Endometrial microvascular endothelial cells (primary cell): Measurements from ENCODE around the gene PRR22. TPM values are rescaled to one million over a fixed set of nuclear protein-coding genes. Genes with fewer than 3 reads are reported as not detected.
"Not testable (repeated sequence)": the region's sequence is repeated elsewhere in the genome, so short reads cannot be mapped to it uniquely, and the experiment has no call there.

Experiments used
- in situ Hi-C: cut with HindIII; loops from 2 replicates; pipeline ENCODE4 v1.10.0; 2017; ENCODE audit warnings: low sequenced_read_pairs, low pct_unique_long_range_greater_than_20kb; ENCODE audit errors: inconsistent ontology term
- total RNA-seq: library from RNA; depleted of rRNA; stranded (reverse); fragments of >200 nt; gene quantifications from one replicate; pipeline ENCODE4 v1.2.3, GENCODE V29; 2015; ENCODE audit errors: inconsistent ontology term

Gene PRR22
- total RNA-seq, 1 donor from 2014 or later, result 0.09 TPM

DNA sequence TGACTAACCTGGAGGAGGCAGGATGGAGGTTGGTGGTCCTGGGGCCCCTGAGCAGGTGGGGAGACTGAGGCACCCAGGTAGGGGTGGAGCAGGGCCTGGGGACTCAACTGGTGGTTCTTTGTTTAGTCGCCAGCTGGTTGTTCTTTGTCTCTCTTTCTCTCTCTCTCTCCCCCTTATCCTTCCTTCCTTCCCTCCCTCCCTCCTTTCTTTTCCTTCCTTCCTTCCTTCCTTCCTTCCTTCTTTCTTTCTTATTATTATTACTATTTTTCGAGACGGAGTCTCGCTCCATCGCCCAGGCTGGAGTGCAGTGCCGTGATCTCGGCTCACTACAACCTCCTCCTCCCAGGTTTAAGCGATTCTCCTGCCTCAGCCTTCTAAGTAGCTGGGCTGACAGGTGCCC, 13.7 kb upstream of the PRR22 start:
- in situ Hi-C loops, result no loop called here

DNA sequence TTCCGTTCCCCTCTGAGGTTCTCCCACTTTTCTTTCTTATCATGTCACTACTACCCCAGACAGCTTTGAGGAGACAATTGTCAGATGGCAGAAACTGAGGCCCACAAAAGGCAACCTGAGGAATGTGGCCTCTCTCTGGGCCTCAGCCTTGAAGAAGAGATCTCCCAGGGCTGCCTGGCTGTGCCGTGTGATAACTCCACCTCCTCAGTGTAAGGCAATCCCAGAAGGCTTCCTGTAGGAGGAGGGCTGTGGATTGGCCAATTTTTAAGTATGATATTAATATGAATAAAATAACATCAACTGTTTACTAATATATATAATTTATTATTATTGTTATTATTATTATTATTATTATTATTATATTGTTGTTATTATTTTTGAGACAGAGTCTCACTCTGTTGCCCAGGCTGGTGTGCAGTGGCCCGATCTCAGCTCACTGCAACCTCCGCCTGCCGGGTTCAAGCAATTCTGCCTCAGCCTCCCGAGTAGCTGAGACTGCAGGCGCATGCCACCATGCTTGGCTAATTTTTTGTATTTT, 10.9 kb upstream of the PRR22 start:
- in situ Hi-C loops, result no loop called here

DNA sequence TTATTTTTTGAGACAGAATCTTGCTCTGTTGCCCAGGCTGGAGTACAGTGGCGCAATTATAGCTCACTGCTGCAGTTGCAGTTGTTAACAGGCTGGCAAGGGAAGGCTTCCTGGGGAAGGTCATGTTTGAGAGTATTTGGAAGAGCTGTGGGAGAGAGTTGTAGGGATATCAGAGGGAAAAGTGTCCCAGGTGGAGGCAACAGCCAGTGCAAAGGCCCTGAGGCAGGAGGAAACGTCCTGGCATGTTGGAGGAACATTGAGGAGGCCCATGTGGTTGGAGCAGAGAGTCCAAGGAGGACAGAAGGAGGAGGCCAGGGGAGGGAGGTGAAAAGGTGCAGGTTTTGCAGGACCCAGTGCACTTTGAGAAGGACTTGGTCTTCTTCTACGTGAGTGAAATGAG, 8.6 kb upstream of the PRR22 start:
- in situ Hi-C loops, result no loop called here

DNA sequence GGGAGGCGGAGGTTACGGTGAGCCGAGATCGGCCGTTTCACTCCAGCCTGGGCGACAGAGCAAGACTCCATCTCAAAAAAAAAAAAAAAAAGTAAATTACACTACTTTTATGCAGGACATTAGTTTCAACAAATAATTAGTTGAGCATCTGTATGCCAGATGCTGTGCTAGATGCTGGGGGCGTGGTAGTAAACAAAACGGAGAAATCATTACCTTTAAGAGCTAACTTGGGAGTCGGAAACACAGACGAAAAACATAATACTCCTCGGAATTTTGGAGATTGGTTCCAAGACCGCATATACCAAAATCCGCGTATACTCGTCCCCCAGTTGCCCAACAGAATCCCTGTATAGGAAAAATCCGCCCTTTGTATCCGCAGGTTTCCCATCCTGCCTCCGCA, 7.7 kb upstream of the PRR22 start:
- in situ Hi-C loops, result no loop called here

DNA sequence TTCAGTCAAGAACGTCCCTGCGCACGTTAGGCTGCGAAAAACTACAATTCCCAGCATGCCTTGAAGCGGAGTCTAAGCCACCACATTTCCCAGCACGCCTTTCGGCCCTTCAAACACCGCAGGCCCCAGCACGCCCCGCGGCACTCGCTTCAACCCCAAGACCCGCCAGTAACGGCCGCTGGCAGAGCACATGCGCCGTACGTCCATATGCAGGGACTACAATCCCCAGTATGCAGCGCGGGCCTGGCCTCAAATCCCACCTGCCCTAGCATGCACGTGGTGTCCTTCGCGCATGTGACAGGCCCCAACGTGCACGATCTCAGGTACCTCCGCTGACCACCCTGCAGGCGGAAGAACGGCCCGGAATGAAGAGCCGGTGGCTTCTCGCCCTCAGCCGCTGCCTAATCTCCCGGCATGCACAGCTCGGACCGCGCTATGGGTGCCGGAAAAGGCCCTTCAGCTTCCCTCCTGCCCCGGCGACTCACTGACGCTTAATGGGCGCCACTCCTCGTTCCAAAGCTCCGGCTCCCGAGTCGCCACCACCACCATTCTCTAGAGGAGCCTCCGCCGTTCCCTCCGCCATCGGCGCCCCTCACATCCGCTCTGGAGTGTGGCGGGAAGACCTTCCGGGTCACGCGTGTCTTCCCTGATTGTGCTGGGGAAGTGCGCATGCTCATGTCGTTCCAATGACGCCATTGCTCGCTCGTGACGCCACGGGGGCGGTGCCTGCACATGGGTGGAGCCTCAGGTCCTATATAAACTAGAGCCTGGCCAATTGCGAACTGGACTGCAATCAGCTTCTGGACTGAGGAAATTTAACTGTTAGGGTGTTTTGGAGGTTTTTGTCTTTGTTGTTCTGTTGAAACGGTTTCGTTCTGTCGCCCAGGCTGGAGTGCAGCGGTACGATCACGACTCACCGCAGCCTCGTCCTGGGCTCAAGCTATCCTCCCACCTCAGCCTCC, 6.3 kb upstream of the PRR22 start, which contains the start of gene DUS3L:
Gene DUS3L (minus strand): TSS at position 605 of the 962 bp plus-strand sequence. CDS start 22 bp downstream, at position 583.
- in situ Hi-C loops, result no loop called here

DNA sequence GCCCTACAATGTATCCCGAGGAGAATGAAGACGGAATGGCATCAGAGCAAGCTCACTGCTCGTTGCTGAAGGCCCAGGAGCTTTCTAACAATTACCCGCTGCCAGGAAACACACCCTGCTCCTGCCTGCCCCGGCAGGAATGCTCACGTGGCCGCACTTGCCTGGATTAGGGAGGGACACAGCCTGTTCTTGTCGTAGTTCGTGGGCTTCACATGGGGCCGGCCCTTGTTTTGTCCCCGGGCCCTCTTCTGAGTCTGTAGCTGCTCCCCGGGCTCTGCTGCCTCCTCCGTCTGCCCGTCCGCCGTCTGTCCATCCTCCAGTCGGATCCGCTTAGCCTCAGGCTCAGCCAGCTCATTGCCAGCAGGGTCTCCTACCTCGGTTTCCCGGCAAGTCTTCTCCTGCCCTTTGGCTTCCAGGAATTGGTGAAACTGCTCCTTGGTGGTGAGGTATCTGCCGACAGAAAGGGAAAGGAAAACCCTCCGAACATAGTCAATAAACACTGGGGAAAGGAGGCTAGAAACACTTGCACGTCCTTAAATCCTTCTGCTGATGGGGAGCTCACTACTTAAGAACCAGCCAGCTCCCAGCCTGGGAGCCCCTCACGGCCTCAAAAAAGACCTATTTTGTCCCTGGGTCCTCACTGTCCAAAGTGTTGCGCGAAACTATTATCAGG, 5.5 kb upstream of the PRR22 start:
- in situ Hi-C loops, result no loop called here

DNA sequence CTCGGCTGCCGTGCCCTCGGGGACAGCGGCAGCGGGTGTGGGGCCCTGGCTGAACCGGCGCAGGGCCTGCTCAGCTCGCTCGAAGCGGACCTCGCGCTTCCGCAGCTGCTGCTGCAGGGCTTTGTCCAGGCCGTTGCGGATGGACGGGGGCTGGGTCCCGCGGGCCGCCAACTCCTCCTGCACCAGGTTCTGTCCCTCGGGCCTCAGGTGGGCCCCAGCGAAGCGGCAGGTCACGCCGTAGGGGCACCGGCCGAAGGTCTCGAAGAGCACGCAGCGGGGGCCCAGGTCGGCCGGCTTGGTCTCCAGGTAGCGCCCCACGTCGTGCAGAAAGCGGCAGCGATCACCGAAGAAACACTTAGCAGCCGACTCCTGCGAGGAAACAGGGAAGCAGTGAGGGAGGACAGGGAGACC, 4.8 kb upstream of the PRR22 start:
- in situ Hi-C loops, result no loop called here

DNA sequence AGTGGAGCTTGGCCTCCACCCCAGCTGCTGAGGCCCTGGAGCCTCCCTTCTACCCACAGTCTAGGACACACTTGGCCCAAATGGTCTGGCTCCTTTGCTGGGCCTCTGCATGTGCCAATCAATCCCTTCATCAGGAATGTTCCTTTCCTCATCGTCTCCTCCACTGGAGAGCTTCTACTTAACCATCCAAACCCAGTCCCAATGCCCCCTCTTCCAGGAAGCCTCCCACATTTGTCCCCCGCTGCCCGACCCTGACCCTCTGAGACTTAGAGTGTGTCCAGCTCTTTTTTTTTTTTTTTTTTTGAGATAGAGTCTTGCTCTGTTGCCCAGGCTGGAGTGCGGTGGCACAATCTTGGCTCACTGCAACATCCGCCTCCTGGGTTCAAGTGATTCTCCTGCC, 3.9 kb upstream of the PRR22 start:
- in situ Hi-C loops, result no loop called here

DNA sequence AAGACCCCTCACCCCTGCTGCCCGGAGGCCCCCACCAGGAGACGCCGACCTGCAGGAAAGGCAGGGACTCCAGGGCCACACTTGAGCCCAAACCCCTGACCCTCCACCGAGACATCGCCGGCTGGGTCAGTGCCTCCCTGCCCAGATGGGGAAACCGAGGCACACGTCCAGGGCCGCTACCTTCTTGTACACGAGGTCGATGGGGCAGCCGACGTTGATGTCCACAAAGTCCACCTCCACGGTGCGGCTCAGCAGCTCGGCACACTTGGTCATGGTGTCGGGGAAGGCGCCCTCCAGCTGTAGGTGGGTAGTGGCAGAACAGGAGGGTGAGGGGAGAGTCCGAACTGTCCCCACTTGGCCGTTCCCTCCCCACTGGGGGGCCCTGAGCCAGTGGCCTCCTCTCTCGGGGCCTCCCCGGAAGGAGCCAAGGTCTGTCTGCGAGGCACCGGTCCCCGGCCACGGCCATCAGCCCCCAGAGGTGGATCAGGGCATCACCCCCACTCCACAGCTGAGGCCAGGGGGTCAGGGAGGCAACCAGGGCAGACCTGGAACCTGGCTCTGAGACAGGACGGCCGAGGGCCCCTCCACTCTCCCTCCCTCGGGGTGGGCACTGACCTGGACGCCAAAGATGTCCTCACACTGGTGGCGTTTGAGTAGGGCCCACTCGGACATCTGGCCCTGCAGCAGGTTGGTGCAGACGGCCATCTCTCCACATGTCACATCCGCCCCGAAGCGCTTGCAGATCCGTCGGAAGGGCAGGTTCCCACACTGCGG, 3.0 kb upstream of the PRR22 start:
- in situ Hi-C loops, result no loop called here

DNA sequence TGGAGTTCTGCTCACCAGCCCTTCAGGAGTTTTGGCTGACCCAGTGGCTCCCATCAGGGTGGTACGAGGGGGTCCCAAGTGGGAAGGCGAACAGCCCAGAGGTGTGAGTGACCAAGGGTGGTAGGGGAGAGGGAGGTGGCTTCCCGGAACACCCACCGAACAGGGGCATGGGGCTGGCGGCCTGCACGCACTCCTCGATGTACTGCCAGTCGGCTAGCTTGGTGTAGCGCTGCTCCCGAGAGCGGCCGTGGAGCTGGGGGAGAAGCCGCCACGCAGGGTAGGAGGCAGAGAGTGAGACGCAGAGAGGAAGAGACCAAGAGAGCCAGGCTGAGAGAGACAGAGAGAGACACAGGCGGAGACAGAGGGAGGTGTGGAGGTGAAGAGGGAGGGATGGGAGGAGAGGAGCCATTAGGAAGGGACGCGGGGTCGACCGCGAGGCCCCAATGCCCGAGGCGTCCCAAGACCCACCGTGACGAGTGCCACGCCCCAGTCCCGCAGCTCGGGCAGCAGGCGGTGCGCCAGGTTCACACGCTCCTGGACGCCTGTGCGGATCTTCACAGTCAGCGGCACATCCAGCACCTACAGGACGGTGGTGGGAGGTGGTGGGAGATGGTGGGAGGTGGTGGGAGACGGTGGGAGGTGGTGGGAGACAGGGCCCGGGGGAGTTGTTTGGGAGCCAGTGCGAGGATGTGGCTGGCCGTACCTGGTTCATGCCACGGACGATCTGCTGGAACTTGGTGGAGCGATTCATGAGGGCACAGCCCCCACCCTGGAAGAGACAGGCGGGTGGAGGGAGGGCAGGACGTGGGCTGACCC, 2.3 kb upstream of the PRR22 start:
- in situ Hi-C loops, result no loop called here

DNA sequence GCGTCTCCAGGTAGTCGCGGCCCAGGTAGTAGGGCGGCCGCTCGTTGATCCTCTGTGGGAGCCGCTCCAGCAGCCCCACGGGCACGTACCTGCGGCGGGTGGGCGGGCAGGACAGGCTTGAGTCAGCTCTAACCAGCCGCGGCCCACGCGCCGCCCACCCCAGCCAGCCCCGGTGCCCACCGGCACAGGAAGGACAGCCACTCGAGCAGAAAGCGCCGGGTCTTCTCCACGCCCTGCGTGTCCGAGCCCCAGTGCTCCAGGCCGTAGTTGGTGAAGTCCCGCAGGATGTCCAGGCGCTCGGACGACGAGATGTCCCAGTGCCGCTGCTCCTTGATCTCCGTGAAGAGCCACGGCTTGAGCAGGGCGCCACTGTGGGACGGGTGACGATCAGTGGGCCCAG, 877 bp upstream of the PRR22 start:
- in situ Hi-C loops, result no loop called here

DNA sequence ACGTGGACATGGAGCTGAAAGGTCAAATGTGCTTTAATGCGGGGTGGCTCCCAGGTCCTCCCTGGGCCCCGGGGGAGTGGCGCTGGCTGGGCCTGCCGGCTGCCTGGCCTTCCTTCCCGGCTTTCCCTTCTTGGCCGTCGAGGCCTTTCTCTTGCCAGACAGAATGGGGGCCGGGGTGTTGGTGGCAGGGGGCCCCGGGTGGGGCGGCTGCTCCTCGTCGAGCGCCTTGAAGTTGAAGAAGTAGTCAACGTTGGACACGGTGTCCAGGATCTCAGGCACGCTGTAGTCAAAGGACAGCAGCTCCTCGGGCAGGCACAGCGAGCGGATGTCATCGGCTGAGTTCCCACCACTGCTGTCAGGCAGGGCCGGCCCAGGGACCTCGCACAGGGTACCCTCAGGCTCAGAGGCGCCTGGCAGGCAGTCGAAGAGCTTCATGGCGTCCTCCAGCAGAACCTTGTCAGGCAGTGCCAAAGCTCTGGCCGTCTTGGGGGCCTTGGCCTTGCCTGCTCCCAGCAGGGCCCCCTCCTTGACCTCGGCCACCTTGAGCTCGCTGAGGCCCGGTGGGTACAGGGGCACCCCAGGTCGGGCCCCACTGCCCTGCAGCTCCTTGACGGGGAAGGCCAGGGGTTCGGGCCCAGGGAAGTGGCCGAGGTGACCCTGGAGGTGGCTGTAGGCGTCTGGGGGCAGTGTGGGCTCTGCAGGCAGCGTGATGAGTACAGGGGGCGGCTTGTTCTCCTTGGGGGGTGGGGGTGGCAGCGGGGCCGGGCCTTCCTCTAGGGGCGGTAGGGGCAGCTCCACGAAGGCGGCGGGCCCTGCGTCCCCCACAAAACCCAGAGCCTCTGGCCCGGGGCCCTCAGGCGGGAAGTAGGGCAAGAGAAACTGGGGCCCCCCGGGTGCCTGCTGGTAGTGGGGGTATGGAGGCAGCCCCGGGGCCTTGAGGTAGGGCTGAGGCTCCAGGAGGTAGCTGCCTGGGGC, 1.3 kb downstream of the PRR22 start:
- in situ Hi-C loops, result no loop called here

DNA sequence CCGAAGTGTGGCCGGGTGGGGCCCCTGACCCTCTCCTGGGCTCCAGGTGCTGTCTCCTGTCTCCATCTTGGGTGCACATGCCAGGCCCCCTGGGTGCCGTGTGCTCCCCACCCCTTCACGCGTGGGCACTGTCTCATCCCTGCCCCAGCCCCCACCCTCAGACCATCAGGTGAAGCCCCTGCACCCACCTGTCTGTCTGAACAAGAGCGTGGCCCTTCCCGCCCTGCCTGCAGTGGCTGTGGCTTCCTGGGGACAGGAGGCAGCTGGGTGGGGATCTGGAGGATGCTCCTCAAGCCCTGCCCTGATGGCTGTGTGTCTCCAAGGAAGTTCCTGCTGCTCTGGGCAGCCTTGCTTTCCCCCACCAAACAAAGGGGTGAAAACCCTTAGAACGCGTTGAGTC, 2.2 kb downstream of the PRR22 start:
- in situ Hi-C loops, result no loop called here

DNA sequence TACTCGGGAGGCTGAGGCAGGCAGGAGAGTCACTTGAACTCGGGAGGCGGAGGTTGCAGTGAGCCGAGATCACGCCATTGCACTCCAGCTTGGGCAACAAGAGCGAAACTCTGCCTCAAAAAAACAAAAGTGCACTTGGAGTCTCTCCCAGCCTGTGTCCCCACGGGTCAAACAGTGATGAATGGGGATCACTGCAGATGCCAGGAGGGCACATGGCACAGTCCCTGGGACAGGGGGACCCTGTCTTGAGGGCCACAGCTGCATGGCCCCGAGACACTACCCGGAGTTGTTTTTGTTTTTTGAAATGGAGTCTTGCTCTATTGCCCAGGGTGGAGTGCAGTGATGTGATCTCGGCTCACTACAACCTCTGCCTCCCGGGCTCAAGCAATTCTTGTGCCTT, 3.6 kb downstream of the PRR22 start:
- in situ Hi-C loops, result not testable (repeated sequence)

DNA sequence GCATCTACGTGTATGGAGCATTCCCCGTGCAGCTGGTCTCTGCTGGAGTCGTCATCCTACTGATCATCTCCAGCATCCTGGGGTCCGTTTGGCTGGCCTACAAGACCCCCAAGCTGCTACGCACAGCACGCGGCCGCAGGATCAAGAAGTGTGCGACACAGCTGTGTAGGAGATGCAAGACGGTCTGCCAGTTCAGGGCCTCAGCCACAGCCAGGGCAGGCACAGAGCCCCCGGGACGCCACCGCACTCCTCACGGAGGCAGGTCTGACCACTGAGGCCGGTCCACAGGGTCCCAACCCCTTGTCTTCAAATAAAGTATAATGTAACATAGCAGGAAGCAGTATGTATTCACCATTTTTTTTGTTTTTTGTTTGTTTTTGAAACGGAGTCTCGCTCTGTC, 6.1 kb downstream of the PRR22 start:
- in situ Hi-C loops, result no loop called here

DNA sequence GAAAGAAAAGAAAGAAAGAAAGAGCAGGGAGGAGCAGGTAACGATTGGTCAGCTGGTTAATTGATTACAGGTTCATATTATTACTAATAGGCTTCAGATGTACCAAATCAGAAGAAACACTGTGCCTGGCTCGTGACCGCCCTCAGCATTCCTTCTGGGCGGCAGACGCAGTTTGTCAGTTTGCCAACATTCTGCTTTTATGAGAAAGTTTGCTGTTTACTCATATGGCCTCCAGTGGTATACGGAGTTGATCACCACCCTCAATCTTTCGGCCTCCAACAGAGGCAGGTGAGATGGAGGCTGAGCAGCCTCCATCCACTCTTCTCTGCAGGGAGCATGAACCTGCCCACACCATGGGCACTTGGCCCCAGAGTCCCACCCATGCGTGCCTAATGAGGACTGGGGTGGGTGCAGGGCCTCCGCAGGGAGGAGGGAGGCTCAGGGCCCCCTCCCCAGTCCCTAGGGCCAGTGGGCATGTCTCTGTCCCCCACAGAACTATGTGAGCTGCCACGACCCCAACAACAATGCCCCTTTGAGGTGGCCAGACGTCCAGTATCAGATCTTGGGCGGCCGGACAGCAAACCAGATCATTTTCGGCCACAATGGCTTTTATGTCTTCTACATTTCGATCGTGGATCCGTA, 8.8 kb downstream of the PRR22 start:
- in situ Hi-C loops, result no loop called here

DNA sequence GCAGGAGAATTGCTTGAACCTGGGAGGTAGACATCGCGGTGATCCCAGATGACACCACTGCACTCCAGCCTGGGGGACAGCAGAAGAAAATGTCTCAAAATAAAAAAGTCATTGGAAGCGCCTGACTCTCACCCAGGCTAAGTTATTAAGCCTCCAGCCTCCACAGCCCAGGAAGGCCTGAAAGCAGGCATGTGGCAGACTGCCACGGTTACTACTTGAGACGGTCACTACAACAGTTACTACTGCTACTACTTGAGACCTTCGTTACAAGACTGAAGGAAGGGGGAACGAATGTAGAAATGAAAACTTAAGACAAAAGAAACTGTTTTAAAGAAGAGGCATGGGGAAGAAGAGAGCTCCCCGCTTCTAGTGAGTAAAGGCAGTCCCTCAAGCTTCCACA, 9.6 kb downstream of the PRR22 start:
- in situ Hi-C loops, result no loop called here
